ENCODE data around the gene SLMAP. TPM values are rescaled to one million over a fixed set of nuclear protein-coding genes. Genes with fewer than 3 reads are reported as not detected.

SLMAP gene
- total RNA-seq, 1 experiment from 2014 or later: 49.2 TPM

GRCh38 chr3:57923752-57924151 is 167.6 kb downstream of the SLMAP start:
- no TSS peak for BruUV-seq (replicated peaks)
- Histone ChIP-seq H3K4me1 (ENCODE audit: control insufficient read depth, insufficient read depth, low read length) (no peaks in the 10 kb centered on the region), H3K9me3 (ENCODE audit: control insufficient read depth, insufficient read depth, low read depth, low read length) (no peaks in the 10 kb centered on the region), H3K27me3 (ENCODE audit: control insufficient read depth, insufficient read depth, low read length) (no peaks in the 10 kb centered on the region), H3K36me3 (ENCODE audit: control insufficient read depth, insufficient read depth, low read length) (no peaks in the 10 kb centered on the region), H3K4me3 (ENCODE audit: low read depth in 2 of 2, low read length in 2 of 2) (no peak overlapping the region), H3K27ac (ENCODE audit: low read length) (no peak overlapping the region)
- TF ChIP-seq REST (IDR thresholded peaks at IDR 0.05; ENCODE audit: insufficient read depth in 1 of 2, low read depth in 2 of 2, low read length in 1 of 2): no peak
- TF ChIP-seq TCF7L2 (IDR thresholded peaks at IDR 0.05; ENCODE audit: low read depth, low read length): no peak
- no peak for TF ChIP-seq POLR2AphosphoS5 (IDR thresholded peaks at IDR 0.05; ENCODE audit: low read depth, low read length)
- TF ChIP-seq, protein P1, sequence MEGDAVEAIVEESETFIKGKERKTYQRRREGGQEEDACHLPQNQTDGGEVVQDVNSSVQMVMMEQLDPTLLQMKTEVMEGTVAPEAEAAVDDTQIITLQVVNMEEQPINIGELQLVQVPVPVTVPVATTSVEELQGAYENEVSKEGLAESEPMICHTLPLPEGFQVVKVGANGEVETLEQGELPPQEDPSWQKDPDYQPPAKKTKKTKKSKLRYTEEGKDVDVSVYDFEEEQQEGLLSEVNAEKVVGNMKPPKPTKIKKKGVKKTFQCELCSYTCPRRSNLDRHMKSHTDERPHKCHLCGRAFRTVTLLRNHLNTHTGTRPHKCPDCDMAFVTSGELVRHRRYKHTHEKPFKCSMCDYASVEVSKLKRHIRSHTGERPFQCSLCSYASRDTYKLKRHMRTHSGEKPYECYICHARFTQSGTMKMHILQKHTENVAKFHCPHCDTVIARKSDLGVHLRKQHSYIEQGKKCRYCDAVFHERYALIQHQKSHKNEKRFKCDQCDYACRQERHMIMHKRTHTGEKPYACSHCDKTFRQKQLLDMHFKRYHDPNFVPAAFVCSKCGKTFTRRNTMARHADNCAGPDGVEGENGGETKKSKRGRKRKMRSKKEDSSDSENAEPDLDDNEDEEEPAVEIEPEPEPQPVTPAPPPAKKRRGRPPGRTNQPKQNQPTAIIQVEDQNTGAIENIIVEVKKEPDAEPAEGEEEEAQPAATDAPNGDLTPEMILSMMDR (IDR thresholded peaks at IDR 0.05): no peak
- TF ChIP-seq SIN3A (IDR thresholded peaks at IDR 0.05; ENCODE audit: borderline replicate concordance, insufficient read depth, low read depth, low read length): no peak
- ChIA-PET POLR2A (no interaction called here), CTCF (no interaction called here)
- intact Hi-C loops (cut with micrococcal nuclease; ENCODE audit: unreplicated experiment) (no loop called here), in situ Hi-C loops (cut with HindIII; ENCODE audit: low pct_unique_long_range_greater_than_20kb, low sequenced_read_pairs) (no loop called here)
- DNase-seq (ENCODE audit: low read depth, low spot score): no peak
- no peak for ATAC-seq

DNA sequence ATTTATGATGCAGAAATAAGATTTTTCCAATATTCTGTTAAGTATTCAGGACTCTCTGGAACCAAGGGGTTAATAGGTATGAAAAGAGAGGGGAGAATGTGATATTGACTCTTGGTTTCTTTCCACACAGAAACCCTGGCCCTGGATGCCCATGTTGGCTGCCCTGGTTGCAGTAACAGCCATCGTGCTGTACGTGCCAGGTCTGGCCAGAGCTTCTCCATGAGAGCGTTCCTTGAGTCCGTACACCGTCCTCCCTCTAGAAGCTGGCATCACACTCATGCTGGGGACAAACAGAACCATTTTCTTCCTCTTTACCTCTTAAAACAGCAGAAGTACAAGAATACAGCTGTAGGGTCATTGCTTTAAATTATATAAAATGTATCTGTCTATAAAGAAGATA is 171.1 kb downstream of the SLMAP start:
- ATAC-seq (no peak), DNase-seq (ENCODE audit: low read depth, low spot score) (no peak)
- Histone ChIP-seq H3K9me3 (ENCODE audit: control insufficient read depth, insufficient read depth, low read depth, low read length) (no peaks in the 10 kb centered on the region), H3K36me3 (ENCODE audit: control insufficient read depth, insufficient read depth, low read length) (no peaks in the 10 kb centered on the region; the same call in 1 of the 2 replicates), H3K4me1 (ENCODE audit: control insufficient read depth, insufficient read depth, low read length) (no peaks in the 10 kb centered on the region), H3K27ac (ENCODE audit: low read length) (no peak overlapping the region), H3K4me3 (ENCODE audit: low read depth in 2 of 2, low read length in 2 of 2) (no peak overlapping the region), H3K27me3 (ENCODE audit: control insufficient read depth, insufficient read depth, low read length) (no peaks in the 10 kb centered on the region)
- ChIA-PET CTCF (no interaction called here), POLR2A (no interaction called here)
- BruUV-seq (replicated peaks): no TSS peak
- in situ Hi-C loops (cut with HindIII; ENCODE audit: low pct_unique_long_range_greater_than_20kb, low sequenced_read_pairs): no loop called here
- TF ChIP-seq POLR2AphosphoS5 (IDR thresholded peaks at IDR 0.05; ENCODE audit: low read depth, low read length): no peak
- no peak for TF ChIP-seq TCF7L2 (IDR thresholded peaks at IDR 0.05; ENCODE audit: low read depth, low read length)
- no peak for TF ChIP-seq REST (IDR thresholded peaks at IDR 0.05; ENCODE audit: insufficient read depth in 1 of 2, low read depth in 2 of 2, low read length in 1 of 2)
- TF ChIP-seq, protein P1 (IDR thresholded peaks at IDR 0.05): no peak
- TF ChIP-seq SIN3A (IDR thresholded peaks at IDR 0.05; ENCODE audit: borderline replicate concordance, insufficient read depth, low read depth, low read length): no peak
- intact Hi-C loops (cut with micrococcal nuclease; ENCODE audit: unreplicated experiment): no loop called here
